ENCODE measurements around the gene DOC2A.
A peak's percentile ranks its signal among the peaks of the same experiment; 100 is the strongest.

DOC2A gene

DNA sequence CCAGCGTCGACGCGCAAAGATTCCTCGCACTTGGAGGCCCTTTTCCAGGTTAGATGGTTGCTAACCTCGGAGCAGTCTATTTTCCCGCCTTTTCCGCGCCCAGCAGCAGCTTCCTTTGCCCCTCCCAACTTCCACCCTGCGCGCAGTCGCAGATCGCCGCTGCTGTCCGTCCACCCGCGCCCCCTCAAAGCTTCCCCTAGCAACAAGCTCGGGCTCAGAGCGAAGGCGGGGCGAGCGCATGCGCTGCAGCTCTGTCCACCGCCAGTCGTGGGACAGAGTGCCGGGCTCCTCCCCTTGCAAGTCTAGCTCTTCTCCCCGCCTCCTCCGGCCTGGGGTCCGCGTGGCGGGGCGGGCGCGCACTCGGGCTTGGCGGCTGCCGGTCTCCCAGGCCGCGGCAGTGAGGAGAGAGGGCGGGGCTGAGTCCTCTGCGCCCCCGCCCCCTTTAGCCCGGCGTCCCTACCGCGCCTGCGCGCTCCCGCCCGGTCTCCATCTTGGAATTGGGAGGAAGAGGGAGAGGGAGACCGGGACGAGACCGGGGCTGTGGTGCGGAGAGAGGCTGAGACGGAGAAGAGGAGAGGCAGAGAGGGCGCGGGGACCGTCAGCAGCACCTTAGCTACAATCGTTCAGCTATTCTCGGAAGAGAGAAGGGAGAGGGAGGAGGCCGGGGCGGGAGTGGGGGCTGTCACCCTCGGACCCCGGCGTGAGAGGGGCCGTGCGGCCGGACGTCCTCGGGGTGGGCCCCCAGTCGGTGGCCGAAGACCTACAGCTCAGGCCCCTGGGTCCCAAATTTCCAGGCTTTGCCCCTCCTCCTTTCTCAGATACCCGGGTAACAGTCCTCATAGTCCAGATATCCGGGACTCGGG, 37.2 kb downstream of the DOC2A start, which contains the start of gene TAOK2:
TAOK2 (plus strand) TSS at position 485 of the 863 bp plus-strand sequence. CDS start 3,905 bp downstream, outside the sequence.
- peak within 1 kb of the TSS; percentile 85 for H3K4me3 ChIP-seq (ENCODE audit: low read depth, low read length)
- TF ChIP-seq, protein P1, sequence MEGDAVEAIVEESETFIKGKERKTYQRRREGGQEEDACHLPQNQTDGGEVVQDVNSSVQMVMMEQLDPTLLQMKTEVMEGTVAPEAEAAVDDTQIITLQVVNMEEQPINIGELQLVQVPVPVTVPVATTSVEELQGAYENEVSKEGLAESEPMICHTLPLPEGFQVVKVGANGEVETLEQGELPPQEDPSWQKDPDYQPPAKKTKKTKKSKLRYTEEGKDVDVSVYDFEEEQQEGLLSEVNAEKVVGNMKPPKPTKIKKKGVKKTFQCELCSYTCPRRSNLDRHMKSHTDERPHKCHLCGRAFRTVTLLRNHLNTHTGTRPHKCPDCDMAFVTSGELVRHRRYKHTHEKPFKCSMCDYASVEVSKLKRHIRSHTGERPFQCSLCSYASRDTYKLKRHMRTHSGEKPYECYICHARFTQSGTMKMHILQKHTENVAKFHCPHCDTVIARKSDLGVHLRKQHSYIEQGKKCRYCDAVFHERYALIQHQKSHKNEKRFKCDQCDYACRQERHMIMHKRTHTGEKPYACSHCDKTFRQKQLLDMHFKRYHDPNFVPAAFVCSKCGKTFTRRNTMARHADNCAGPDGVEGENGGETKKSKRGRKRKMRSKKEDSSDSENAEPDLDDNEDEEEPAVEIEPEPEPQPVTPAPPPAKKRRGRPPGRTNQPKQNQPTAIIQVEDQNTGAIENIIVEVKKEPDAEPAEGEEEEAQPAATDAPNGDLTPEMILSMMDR (IDR thresholded peaks at IDR 0.05; ENCODE audit: low read depth, low read length), result no peak

DNA sequence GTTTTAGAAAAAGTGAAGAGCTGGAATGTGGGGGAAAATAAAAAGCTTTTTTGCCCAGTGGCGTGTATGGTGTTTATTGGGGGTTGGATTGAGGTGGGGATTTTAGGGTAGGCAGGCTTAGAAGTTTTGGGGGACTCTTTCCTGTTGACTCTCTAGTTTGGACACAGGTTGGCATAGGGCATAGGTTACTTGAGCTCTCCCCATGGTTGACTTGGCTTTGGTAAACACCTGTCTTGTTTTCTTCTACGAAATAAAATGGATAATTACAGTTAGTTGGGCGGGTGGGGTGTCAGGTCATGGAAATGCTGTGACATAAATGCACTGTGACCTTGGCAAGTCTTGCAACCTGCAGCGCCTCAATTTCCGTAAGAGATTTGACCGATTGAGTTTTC, 37.8 kb downstream of the DOC2A start:
- TF ChIP-seq, protein P1 (IDR thresholded peaks at IDR 0.05; ENCODE audit: low read depth, low read length), result no peak
- H3K4me3 ChIP-seq (ENCODE audit: low read depth, low read length), result no peak overlapping the region

DNA sequence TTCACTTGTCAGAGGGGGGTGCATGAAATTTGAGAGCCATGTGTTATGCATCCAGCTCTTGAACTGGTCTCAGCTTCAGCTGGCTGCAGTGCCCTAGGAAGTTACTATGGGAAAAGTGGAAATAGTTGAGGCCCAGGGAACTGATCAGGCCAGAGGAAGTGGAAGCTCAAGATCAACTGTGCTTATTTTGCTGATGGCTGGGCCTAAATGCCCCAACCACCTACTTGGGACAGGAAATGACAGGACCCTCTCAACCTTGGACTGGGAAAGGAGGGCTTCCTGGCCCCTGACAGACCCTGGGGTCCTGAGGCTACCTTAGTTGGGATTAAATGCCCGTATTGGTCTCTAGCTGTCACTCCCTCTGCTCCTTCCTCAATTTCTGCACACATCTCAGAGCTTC, 38.3 kb downstream of the DOC2A start:
- H3K4me3 ChIP-seq (ENCODE audit: low read depth, low read length), result no peak overlapping the region
- TF ChIP-seq, protein P1 (IDR thresholded peaks at IDR 0.05; ENCODE audit: low read depth, low read length), result no peak

DNA sequence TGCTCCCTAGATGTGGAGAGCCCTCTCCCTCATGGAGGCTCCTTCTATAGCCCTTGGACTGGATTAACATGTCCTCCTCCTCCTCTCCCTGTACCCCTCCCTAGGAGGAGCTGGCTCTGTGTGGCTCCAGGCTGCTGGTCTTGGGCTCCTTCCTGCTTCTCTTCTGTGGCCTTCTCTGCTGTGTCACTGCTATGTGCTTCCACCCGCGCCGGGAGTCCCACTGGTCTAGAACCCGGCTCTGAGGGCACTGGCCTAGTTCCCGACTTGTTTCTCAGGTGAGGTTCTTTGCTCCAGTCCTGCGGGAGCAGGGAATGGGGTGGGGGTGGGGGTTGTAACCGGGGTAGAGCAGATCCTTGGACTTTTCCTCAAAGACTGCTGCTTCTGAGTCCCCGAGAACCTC, 39.5 kb downstream of the DOC2A start:
- TF ChIP-seq, protein P1 (IDR thresholded peaks at IDR 0.05; ENCODE audit: low read depth, low read length), result no peak
- no peak overlapping the region for H3K4me3 ChIP-seq (ENCODE audit: low read depth, low read length)

DNA sequence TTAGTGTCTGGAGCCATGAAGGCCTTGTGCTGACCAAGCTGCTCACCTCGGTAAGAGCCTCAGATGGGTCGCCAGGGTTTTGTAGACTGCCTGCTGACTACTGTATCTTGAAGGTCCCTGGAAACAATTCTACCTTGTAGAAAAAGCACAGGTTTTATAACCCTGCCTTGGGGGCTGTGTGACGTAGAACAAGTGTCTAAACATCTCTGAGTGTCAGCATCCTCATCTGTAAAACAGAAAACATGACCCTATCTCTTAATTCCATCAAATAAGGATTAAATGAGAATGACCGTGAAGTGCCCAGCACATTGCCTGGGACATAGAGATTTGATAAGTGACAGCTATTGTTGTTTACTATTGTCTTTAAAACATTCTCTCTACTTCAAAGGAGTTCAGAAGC, 42.6 kb downstream of the DOC2A start:
- TF ChIP-seq, protein P1 (IDR thresholded peaks at IDR 0.05; ENCODE audit: low read depth, low read length), result no peak

DNA sequence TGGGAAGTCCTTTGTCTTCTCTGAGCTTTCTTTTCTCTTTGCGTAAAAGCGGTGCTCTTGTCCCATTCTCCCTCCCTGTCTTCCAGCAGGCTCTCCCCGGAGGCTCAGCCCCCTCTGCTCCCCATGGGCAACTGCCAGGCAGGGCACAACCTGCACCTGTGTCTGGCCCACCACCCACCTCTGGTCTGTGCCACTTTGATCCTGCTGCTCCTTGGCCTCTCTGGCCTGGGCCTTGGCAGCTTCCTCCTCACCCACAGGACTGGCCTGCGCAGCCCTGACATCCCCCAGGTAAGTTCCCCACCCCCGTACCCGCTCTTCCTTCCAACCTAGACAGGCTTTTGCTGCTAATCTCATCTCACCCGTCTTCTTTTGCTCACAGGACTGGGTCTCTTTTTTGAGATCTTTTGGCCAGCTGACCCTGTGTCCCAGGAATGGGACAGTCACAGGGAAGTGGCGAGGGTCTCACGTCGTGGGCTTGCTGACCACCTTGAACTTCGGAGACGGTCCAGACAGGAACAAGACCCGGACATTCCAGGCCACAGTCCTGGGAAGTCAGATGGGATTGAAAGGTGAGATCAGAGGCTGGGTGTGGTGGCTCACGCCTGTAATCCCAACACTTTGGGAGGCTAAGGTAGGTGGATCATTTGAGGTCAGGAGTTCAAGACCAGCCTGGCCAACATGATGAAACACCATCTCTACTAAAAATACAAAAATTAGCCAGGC, 47.6 kb downstream of the DOC2A start:
- TF ChIP-seq, protein P1 (IDR thresholded peaks at IDR 0.05; ENCODE audit: low read depth, low read length), result no peak
- peak overlapping the region; percentile 69 for H3K4me3 ChIP-seq (ENCODE audit: low read depth, low read length)

More for the DNA sequence above, 42.6 kb downstream of the DOC2A start:
- H3K4me3 ChIP-seq (ENCODE audit: low read depth, low read length), result no peak overlapping the region
